HG03097 (cell line): ENCODE measurements around the gene C7orf57.
"Not testable (repeated sequence)": the region's sequence is repeated elsewhere in the genome, so short reads cannot be mapped to it uniquely, and the experiment has no call there.

ENCODE experiments used
- ATAC-seq: cut with Tn5 transposase; IDR thresholded peaks from one replicate; pipeline ENCODE4 v1.9.1; 2021; ENCODE audit not compliant: unreplicated experiment, low FRiP score

Gene C7orf57

GRCh38 chr7:48035301-48035966 is at the start of gene C7orf57:
C7orf57 (plus strand) TSS chr7:48035543; CDS start chr7:48036309, 766 bp downstream.
- ATAC-seq = peak; percentile 99

GRCh38 chr7:47988496-47989386 is 46.6 kb upstream of the C7orf57 start:
- ATAC-seq = no peak

- ATAC-seq = not testable (repeated sequence)
These were observed 45.5 kb upstream of the C7orf57 start for GRCh38 chr7:47989607-47990400.

GRCh38 chr7:47990592-47990991 is 44.8 kb upstream of the C7orf57 start:
- ATAC-seq = no peak

- ATAC-seq = no peak
These were observed 44.1 kb upstream of the C7orf57 start for GRCh38 chr7:47991270-47991669.

- ATAC-seq = peak; percentile 99
These were observed 43.5 kb upstream of the C7orf57 start for GRCh38 chr7:47991741-47992311.

GRCh38 chr7:47992446-47992845 is 42.9 kb upstream of the C7orf57 start:
- ATAC-seq = no peak

- no peak for ATAC-seq
These were observed 35.9 kb upstream of the C7orf57 start for GRCh38 chr7:47999413-47999812.

- ATAC-seq = not testable (repeated sequence)
These were observed 35.2 kb upstream of the C7orf57 start for GRCh38 chr7:48000164-48000563.

- no peak for ATAC-seq
These were observed 31.3 kb upstream of the C7orf57 start for GRCh38 chr7:48004032-48004431.

- no peak for ATAC-seq
These were observed 30.7 kb upstream of the C7orf57 start for GRCh38 chr7:48004638-48005037.

- ATAC-seq = no peak
These were observed 28.5 kb upstream of the C7orf57 start for GRCh38 chr7:48006866-48007265.

- no peak for ATAC-seq
These were observed 26.1 kb upstream of the C7orf57 start for GRCh38 chr7:48009257-48009656.

- no peak for ATAC-seq
These were observed 25.4 kb upstream of the C7orf57 start for GRCh38 chr7:48009954-48010353.

GRCh38 chr7:48011323-48011722 is 24.0 kb upstream of the C7orf57 start:
- ATAC-seq = no peak

GRCh38 chr7:48011951-48012350 is 23.4 kb upstream of the C7orf57 start:
- ATAC-seq = no peak

- ATAC-seq = no peak
These were observed 18.7 kb upstream of the C7orf57 start for GRCh38 chr7:48016641-48017040.

GRCh38 chr7:48017674-48018073 is 17.7 kb upstream of the C7orf57 start:
- no peak for ATAC-seq

GRCh38 chr7:48025624-48026023 is 9.7 kb upstream of the C7orf57 start:
- ATAC-seq = no peak

- no peak for ATAC-seq
These were observed 6.4 kb upstream of the C7orf57 start, which contains the start of gene SUN3 for GRCh38 chr7:48028938-48029337. SUN3 (minus strand) TSS chr7:48029107; CDS start chr7:48028938, 169 bp downstream.

GRCh38 chr7:48031111-48031510 is 4.2 kb upstream of the C7orf57 start:
- ATAC-seq = no peak
